Putamen (tissue), 1 donor: ENCODE data around the gene AKTIP.
"Not testable (repeated sequence)": the region's sequence is repeated elsewhere in the genome, so short reads cannot be mapped to it uniquely, and the experiment has no call there.

Source experiments
- DNase-seq: peaks from one replicate; pipeline ENCODE4 v3.0.0-alpha.2; 2016; ENCODE audit warnings: low spot score

AKTIP gene

GRCh38 chr16:53502331-53503269 lies at the start of gene AKTIP:
TSS of gene AKTIP (minus strand) at chr16:53503209. CDS start at chr16:53500259, 2,950 bp downstream.
- DNase-seq = peak; percentile 34

DNA sequence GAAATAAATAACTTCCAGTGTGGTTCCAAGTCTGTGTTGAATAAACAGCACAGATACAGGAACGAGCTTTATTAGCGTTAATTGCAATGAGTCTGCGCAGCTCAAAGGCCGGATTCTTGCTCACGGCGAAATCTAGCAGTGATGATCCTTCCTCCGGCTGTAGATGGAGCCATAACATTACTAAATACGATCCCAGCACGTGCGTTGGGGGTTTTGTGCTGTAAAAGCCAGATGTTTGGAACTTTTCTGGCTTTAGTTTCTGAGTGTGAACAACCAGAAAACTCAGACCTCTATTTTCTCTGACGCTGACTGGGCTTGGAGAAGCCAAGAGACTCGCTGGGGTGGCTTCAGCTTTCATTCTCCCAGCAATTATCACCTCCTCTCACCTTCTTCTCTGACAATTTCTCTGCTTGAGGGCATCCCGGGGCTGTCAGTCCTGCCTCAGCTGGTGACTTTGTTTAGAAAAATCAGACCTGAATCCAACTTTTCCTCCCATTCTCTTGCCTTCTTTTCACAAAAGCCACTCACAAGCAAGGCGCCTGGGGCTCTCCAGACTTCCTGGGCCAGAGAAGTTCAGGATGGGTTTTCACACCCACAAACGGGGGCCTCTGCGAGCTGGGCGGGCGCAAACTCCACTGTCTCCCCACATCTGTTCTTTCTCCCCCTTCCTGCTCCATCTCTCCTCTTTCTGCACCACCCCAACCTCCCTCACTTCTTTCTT lies 47.1 kb upstream of the AKTIP start:
- DNase-seq = peak; percentile 68

- no peak for DNase-seq
Measured at GRCh38 chr16:53546988-53547391, 44.0 kb upstream of the AKTIP start.

GRCh38 chr16:53545433-53545832 lies 42.4 kb upstream of the AKTIP start:
- DNase-seq = no peak

GRCh38 chr16:53542283-53542682 lies 39.3 kb upstream of the AKTIP start:
- DNase-seq = no peak

- no peak for DNase-seq
Measured at GRCh38 chr16:53541326-53541725, 38.3 kb upstream of the AKTIP start.

GRCh38 chr16:53539759-53540718 lies 37.0 kb upstream of the AKTIP start:
- DNase-seq = not testable (repeated sequence)

DNA sequence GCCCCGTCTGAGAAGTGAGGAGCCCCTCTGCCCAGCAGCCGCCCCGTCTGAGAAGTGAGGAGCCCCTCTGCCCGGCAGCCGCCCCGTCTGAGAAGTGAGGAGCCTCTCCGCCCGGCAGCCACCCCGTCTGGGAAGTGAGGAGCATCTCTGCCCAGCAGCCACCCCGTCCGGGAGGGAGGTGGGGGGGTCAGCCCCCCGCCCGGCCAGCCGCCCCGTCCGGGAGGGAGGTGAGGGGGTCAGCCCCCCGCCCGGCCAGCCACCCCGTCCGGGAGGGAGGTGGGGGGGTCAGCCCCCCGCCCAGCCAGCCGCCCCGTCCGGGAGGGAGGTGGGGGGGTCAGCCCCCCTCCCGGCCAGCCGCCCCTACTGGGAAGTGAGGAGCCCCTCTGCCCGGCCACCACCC lies 36.3 kb upstream of the AKTIP start:
- DNase-seq = not testable (repeated sequence)

GRCh38 chr16:53537626-53538025 lies 34.6 kb upstream of the AKTIP start:
- DNase-seq = no peak

DNA sequence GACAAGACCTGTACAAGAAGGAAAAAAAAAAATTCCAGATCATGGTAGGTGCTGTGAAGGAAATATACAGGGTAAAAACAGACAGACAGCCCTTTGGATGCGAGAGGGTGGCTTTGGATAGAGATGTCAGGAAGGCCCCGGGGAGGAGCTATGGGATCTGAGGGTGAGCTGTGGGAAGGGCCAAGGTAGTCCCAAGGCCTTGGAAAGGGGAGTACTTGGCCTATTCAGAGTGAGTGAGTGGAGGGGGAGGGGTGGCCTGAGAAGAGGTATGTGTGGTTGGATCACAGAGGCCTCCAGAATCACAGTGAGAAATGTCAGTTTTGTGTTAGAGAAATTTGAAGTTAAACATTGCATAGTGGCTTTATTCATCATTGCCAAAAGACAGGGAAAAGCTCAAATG lies 31.2 kb upstream of the AKTIP start:
- DNase-seq = no peak

- no peak for DNase-seq
Measured at GRCh38 chr16:53530741-53531140, 27.7 kb upstream of the AKTIP start.

DNA sequence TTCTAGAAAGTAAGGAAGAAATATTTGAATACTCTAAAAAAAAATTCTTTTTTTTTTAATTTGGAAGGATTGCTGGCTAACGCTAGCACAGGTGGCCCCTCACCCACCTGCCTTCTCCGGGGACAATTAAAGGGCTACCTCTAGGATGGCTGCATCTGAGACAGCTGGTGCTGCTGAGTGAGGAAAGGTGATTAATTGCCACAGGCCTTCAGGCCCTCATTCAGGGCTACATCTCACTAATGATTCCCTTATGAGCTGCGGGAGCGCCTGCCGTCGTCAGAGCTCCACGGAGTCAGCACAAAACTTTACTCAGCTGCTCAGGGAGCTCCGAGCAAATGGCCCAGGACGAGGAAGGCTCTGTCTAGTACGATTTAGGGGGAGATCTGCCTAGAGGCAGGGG lies 27.0 kb upstream of the AKTIP start:
- DNase-seq = no peak

DNA sequence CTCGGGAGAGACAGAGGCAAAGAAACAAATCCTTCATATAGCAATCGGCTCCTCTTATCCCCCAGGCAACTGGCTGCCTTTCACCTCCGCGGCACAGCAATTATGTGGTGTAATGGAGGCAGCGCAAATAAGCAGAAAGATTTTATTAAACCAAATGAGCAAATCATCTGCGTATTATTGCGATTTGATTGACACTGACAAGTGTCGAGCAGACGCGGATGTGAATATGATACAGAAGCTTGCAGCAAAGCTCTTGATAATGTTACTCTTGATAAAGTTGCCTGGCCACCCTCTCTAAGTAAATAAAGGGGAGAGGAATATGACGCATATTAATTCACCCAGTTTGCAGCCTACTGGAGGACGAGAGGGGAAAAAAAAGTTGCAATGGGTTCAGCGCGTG lies 26.5 kb upstream of the AKTIP start:
- DNase-seq = no peak

DNA sequence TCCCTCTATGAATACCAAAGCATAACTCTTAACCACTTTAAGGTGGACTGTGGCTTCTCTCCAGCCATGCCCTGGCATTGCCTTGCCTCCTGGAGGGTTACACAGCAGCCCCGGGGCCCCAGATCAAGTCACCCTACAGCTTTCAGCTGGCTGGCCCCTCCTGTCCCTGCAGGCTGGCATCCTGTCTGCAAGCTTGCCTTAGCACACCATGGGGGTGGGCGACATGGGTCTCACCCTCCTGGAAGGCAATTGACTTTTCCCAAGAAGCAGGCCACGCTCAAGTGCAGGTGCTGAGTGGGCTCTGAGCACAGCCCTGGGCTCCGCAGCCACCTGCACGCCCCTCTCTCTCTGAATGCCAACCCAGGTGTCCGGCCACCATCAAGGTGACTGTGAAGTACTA lies 25.8 kb upstream of the AKTIP start:
- DNase-seq = no peak

- DNase-seq = no peak
Measured at GRCh38 chr16:53523971-53524548, 21.1 kb upstream of the AKTIP start.

GRCh38 chr16:53523126-53523804 lies 20.3 kb upstream of the AKTIP start:
- no peak for DNase-seq

GRCh38 chr16:53519417-53520091 lies 16.5 kb upstream of the AKTIP start:
- DNase-seq = no peak

DNA sequence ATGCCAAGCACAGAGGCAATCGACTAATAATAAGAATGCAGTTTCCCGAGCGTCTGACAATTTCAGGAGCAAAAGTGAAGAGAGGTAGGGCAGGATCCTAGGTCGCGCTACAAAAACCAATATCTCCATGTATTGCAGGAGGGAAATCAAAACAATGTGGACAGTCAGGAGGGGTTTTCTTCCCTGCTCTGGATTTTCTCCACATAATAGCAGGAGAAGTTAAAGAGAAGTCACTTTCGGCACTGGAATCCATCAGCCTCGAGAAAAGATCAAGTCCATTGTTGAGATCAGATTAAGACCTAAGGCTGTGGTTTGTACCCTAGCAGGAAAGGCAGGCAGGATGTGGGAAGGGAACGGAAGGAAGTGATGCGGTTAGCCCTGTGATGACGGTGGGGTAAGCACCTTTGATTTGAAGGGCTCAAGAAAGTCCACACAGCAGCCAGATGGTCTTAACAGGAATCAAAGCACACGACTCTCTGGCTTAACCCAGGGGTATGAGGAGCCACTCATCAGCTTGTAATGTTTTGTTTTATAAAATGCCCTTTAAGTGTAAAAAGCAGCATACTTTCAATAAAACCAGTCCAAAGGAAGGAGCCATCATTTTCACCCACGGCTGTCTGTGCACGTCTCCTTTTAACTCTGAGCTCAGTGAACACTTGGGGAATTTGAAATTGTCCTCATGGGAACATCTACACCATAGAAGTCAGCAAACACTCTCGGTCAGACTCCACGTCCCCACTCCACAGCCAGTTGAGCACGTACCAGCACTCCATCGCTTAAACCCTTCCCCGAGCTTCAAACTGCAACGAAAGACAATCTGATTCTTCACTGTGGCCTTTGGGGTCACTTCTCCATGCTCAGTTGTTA lies 15.8 kb upstream of the AKTIP start:
- no peak for DNase-seq

- DNase-seq = no peak
Measured at GRCh38 chr16:53517851-53518250, 14.8 kb upstream of the AKTIP start.
